Lung (tissue), 12 donors: ENCODE data around the gene TUBGCP5. TPM values are rescaled to one million over a fixed set of nuclear protein-coding genes. Genes with fewer than 3 reads are reported as not detected.
"Not testable (repeated sequence)": the region's sequence is repeated elsewhere in the genome, so short reads cannot be mapped to it uniquely, and the experiment has no call there.

Experiments used
- ATAC-seq: fragments of 200-7000 bp; cut with Tn5 transposase; one replicate; pipeline ENCODE4 v1.9.1; 2020; ENCODE audit warnings: moderate number of reproducible peaks; ENCODE audit not compliant: insufficient read depth, low FRiP score
- DNase-seq, 3 donors: peaks; one replicate each; pipeline ENCODE4 v3.0.0-alpha.2; 2013 to 2017
- H3K27ac ChIP-seq, 2 donors: one replicate each; pipeline ENCODE4 v1.5.1; 2013; ENCODE audit warnings: mild to moderate bottlenecking in 2 of 2, moderate library complexity in 2 of 2, control low read depth in 1 of 2, inconsistent platforms in 1 of 2, low read depth in 1 of 2, low read length in 1 of 2
- H3K27me3 ChIP-seq, 3 donors: one replicate each; pipeline ENCODE4 v1.5.1; 2013; ENCODE audit warnings: low read length in 2 of 3; ENCODE audit not compliant: control insufficient read depth in 3 of 3, insufficient read depth in 3 of 3
- H3K36me3 ChIP-seq, 4 donors: one replicate each; pipeline ENCODE4 v1.5.1; 2013; ENCODE audit warnings: low read length in 4 of 4, mild to moderate bottlenecking in 1 of 4, moderate library complexity in 1 of 4; ENCODE audit not compliant: control insufficient read depth in 4 of 4, insufficient read depth in 4 of 4
- H3K4me1 ChIP-seq, 5 donors: one replicate each; pipeline ENCODE4 v1.5.1; 2013; ENCODE audit warnings: low read length in 5 of 5, mild to moderate bottlenecking in 2 of 5, moderate library complexity in 1 of 5; ENCODE audit not compliant: control insufficient read depth in 5 of 5, insufficient read depth in 5 of 5
- H3K4me3 ChIP-seq: one replicate; pipeline ENCODE4 v1.5.1; 2013; ENCODE audit warnings: mild to moderate bottlenecking, control low read depth, moderate library complexity
- H3K9ac ChIP-seq, 2 donors: one replicate each; pipeline ENCODE4 v1.5.1; 2013; ENCODE audit warnings: low read length in 2 of 2, control low read depth in 1 of 2; ENCODE audit not compliant: insufficient read depth in 1 of 2
- H3K9me3 ChIP-seq, 4 donors: one replicate each; pipeline ENCODE4 v1.5.1; 2013; ENCODE audit warnings: low read length in 3 of 4, mild to moderate bottlenecking in 1 of 4, moderate library complexity in 1 of 4; ENCODE audit not compliant: control insufficient read depth in 4 of 4, insufficient read depth in 3 of 4
- WGBS, 2 donors: extraction: QIAGEN DNeasy Blood & Tissue Kit; methylation state at CpG; one replicate each; pipeline ENCODE4 v1.1.7; 2013; 5-methylcytosine and 5-hydroxymethylcytosine counted together
- polyA plus RNA-seq, 2 donors: library from polyadenylated mRNA; stranded (reverse); fragments of 200-250 nt; gene quantifications; one replicate each; pipeline ENCODE4 v1.2.1, GENCODE V29; 2013
- total RNA-seq, 2 donors: library from RNA; depleted of rRNA in 1 of 2; stranded (reverse); fragments of >200 nt in 1 of 2; gene quantifications; one replicate each; pipeline ENCODE4 v1.2.1, GENCODE V29; 2014 to 2021
- TF ChIP-seq, protein P1 (sequence below): IDR thresholded peaks from 2 replicates; pipeline ENCODE4 v1.5.1; 2012; ENCODE audit warnings: mild to moderate bottlenecking; ENCODE audit errors: control extremely low read depth, extremely low read depth
- donor health status: control.
- donor health status: control.
- donor health status: Bipolar disorder and iron deficiency.
- donor health status: healthy.
- donor health status: DM: yes; HTN: yes; CAD: no.

Gene TUBGCP5
- total and polyA plus RNA-seq, 4 donors, result 6.2 to 34.7 (median 11.8) TPM

DNA sequence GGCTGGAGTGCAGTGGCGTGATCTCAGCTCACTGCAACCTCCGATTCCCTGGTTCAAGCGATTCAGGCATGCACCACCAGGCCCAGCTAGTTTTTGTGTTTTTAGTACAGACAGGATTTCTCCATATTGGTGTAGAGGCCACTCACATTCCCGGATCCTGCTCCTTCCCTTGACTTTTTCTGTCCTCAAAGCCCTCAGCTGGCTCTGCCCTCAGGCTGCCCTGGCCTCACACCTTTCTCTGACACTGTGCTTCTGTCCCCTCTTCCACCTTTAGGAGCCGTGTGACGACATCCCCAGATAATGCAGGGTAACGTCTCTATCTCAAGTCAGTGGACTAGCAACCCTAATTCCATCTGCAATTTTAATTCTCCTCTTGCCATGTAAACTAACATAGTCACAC, 50.6 kb downstream of the TUBGCP5 start:
- TF ChIP-seq, protein P1, sequence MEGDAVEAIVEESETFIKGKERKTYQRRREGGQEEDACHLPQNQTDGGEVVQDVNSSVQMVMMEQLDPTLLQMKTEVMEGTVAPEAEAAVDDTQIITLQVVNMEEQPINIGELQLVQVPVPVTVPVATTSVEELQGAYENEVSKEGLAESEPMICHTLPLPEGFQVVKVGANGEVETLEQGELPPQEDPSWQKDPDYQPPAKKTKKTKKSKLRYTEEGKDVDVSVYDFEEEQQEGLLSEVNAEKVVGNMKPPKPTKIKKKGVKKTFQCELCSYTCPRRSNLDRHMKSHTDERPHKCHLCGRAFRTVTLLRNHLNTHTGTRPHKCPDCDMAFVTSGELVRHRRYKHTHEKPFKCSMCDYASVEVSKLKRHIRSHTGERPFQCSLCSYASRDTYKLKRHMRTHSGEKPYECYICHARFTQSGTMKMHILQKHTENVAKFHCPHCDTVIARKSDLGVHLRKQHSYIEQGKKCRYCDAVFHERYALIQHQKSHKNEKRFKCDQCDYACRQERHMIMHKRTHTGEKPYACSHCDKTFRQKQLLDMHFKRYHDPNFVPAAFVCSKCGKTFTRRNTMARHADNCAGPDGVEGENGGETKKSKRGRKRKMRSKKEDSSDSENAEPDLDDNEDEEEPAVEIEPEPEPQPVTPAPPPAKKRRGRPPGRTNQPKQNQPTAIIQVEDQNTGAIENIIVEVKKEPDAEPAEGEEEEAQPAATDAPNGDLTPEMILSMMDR, result no peak
- H3K27ac ChIP-seq, result no peak overlapping the region
- peaks cover 0 to 2% (median under 1%) of the 10 kb centered on the region in 4 donors for H3K36me3 ChIP-seq
- no peak for DNase-seq
- H3K4me3 ChIP-seq, result no peak overlapping the region
- no peaks in the 10 kb centered on the region for H3K27me3 ChIP-seq
- peaks cover 0 to 2% (median 0%) of the 10 kb centered on the region in 5 donors for H3K4me1 ChIP-seq
- H3K9ac ChIP-seq, result no peak overlapping the region
- 87 to 93% methylated on average over 7 of the region's 7 CpGs for WGBS, 2 donors
- H3K9me3 ChIP-seq, result no peaks in the 10 kb centered on the region
- ATAC-seq, result no peak

DNA sequence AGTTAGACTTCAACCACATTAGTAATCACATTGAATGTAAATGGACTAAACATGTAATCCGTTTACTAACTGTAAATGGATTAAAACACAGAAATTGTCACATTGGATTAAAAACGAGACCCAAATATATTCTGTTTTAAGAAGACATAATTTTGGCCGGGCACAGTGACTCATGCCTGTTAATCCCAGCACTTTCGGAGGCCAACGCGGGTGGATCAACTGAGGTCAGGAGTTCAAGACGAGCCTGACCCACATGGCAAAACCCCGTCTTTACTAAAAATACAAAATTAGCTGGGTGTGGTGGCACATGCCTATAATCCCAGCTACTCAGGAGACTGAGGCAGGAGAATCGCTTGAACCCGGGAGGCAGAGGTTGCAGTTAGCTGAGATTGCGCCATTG, 57.4 kb downstream of the TUBGCP5 start:
- H3K36me3 ChIP-seq, H3K27ac ChIP-seq, H3K4me3 ChIP-seq, H3K27me3 ChIP-seq, H3K9ac ChIP-seq, DNase-seq, ATAC-seq, H3K9me3 ChIP-seq: not testable (repeated sequence)
- WGBS, 2 donors, result 87 to 92% methylated on average over 11 of the region's 11 CpGs
- peaks cover 0 to 14% (median 4%) of the 10 kb centered on the region in 5 donors for H3K4me1 ChIP-seq

DNA sequence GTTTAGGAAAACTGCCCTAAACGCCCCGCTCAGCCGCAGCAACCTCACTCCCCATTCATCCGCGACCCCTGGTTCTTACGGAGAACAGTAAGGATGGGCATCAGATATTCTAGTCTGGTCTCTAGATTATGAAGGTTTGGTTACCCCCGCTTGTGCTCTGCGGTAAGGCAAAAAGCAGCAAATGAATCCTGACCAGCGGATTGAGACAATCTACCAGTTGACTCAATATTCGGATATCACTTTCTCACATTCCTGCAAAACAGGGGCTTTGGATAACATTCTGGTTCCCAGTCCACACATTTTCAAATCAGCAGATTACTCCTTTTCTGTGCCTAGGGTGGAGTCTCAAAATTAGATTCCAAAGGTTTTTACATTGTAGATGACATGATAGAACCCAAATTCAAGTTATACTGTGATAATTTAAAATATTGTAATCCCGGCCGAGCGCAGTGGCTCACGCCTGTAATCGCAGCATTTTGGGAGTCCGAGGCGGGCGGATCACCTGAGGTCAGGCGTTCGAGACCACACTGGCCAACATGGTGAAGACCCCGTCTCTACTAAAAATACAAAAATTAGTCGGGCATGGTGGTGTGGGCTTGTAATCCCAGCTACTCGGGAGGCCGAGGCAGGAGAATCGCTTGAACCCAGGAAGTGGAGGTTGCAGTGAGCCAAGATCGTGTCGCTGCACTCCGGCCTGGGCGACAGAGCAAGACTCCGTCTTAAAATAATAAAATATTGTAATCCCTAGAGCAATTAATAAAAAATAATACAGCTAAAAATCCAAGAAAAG, 58.1 kb downstream of the TUBGCP5 start:
- no peaks in the 10 kb centered on the region for H3K36me3 ChIP-seq
- TF ChIP-seq, protein P1, result no peak
- no peak overlapping the region for H3K9ac ChIP-seq
- no peaks in the 10 kb centered on the region for H3K9me3 ChIP-seq
- WGBS, 2 donors, result 70% methylated on average over 30 of the region's 30 CpGs
- no peak overlapping the region for H3K4me3 ChIP-seq
- no peaks in the 10 kb centered on the region for H3K27me3 ChIP-seq
- peak overlapping the region; percentile 18 to 97 for H3K27ac ChIP-seq
- DNase-seq, result no peak
- peaks cover 0 to 14% (median 4%) of the 10 kb centered on the region in 5 donors for H3K4me1 ChIP-seq
- no peak for ATAC-seq

DNA sequence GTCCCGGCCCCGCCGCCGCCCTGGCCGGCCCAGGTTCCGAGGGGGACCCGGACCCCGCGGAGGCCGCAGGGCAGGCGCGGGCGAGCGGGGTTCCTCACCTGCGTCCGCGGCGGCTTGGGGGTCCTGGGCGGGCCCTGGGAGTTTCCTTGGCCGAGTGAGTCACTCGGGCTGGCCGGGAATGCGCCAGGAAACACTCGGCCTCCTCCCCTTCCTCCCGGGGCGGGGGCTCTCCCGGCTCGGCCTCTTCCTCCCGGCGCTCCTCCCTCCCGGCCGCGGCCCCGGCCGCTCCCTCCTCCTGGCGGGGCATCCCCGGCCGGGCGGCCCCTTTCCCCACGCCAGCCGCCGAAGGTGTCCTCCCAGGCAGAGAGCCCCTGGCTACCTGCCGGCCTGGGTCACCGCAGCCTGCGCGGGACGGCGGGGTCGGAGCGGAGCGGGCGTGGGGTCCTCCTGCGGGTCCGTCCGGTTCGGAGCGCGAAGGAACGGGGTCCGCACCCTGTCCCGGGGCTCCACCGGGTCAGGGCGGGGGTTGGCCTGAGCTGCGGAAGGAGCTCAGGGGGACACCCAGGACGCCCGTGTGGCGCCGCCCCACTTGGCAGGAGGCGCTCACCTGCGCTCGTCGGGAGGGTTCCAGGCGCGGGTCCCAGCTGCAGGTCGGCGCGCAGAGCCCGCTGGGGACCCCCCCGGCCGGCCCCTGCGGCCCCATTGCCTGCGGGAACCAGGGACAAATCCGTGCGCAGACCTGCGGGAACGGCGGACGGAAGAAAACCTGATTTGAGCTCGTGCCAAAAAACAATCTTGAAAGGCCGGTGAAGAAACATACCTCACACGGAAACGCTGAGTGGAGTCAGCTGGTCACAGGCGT, 58.9 kb downstream of the TUBGCP5 start, which contains the start of gene CYFIP1:
Gene CYFIP1, minus strand, starts transcription at position 180 of the 862 bp plus-strand sequence. CDS start 33,083 bp downstream, outside the sequence.
- Histone ChIP-seq H3K4me3 (peak within 1 kb of the TSS; percentile 94), H3K36me3 (no peaks in the 10 kb centered on the region), H3K27me3 (no peaks in the 10 kb centered on the region), H3K9ac (peak within 1 kb of the TSS; percentile 68 to 83), H3K9me3 (no peaks in the 10 kb centered on the region), H3K27ac (peak within 1 kb of the TSS; percentile 63 to 97), H3K4me1 (peaks cover 0 to 14% (median 4%) of the 10 kb centered on the region in 5 donors)
- 1% methylated on average over 61 to 93 of the region's 93 CpGs for whole genome bisulfite sequencing, 2 donors
- TF ChIP-seq, protein P1, result no peak
- ATAC-seq, result peak; percentile 94
- peak; percentile 89 to 91 (median 89) for DNase-seq
